Neuron (in vitro differentiated cells): Measurements from ENCODE around the gene LIME1.

Experiments
- H2AFZ ChIP-seq: one replicate; pipeline ENCODE4 v1.6.1; 2013; ENCODE audit warnings: low read depth, mild to moderate bottlenecking, inconsistent platforms, low read length, moderate library complexity
- H3K27me3 ChIP-seq: one replicate; pipeline ENCODE4 v1.6.1; 2013; ENCODE audit warnings: low read length; ENCODE audit not compliant: insufficient read depth
- H3K36me3 ChIP-seq: one replicate; pipeline ENCODE4 v1.6.1; 2013; ENCODE audit warnings: low read length; ENCODE audit not compliant: insufficient read depth
- H3K4me1 ChIP-seq: one replicate; pipeline ENCODE4 v1.6.1; 2013; ENCODE audit warnings: low read length; ENCODE audit not compliant: insufficient read depth
- H3K4me3 ChIP-seq: 2 replicates; pipeline ENCODE4 v1.5.1; 2013; ENCODE audit warnings: mild to moderate bottlenecking, low read length, moderate library complexity
- H3K9me3 ChIP-seq: one replicate; pipeline ENCODE4 v1.6.1; 2013; ENCODE audit warnings: low read length

The LIME1 gene

DNA sequence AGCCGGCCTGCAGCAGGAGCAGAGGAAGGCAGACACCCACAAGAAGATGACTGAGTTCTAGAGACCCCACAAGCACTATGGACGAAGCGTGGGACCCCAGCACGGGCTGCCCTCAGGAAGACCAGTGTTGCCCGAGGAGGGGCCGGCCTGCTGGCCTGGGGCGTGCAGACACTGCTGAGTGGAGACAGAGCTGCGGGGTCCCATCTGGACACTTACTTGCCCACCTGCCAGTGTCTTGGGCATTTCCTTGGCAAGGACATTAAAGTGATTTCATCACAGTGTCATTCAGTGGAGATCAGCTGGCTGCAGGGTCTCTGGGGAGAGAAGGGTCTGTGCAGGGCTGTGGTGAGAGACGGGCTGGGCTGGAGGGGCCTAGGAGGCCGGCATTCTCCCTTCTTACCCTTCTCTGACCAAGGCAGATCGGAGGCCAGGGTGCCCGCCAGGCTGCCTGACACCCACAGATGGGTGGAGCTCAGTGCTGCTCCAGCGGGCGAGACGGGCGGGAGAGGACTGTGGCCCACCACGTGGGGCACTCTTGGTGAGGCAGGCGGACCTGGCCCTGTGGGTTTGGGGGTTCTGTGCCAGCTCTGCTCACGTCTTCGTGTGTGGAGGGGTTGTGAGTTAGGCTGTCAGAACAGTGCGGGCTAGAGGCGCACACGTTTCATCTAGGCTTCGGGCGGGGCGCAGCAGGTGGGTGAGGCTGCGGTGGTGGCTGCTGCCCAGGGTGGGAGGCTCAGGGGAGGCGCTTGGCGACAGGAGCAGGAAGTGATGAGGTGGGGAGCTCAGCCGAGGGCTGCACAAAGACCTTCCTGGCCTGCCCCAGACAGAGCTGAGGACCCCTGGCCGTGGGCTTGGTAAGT, at the start of gene LIME1:
Gene LIME1 (plus strand): TSS at position 806 of the 860 bp plus-strand sequence. CDS start 886 bp downstream, outside the sequence.
- Histone ChIP-seq H3K9me3 (no peaks in the 10 kb centered on the region), H2AFZ (no peak within 1 kb of the TSS), H3K36me3 (peaks cover 26% of the 10 kb centered on the region), H3K4me3 (no peak within 1 kb of the TSS), H3K4me1 (peaks cover 8% of the 10 kb centered on the region), H3K27me3 (no peaks in the 10 kb centered on the region)

DNA sequence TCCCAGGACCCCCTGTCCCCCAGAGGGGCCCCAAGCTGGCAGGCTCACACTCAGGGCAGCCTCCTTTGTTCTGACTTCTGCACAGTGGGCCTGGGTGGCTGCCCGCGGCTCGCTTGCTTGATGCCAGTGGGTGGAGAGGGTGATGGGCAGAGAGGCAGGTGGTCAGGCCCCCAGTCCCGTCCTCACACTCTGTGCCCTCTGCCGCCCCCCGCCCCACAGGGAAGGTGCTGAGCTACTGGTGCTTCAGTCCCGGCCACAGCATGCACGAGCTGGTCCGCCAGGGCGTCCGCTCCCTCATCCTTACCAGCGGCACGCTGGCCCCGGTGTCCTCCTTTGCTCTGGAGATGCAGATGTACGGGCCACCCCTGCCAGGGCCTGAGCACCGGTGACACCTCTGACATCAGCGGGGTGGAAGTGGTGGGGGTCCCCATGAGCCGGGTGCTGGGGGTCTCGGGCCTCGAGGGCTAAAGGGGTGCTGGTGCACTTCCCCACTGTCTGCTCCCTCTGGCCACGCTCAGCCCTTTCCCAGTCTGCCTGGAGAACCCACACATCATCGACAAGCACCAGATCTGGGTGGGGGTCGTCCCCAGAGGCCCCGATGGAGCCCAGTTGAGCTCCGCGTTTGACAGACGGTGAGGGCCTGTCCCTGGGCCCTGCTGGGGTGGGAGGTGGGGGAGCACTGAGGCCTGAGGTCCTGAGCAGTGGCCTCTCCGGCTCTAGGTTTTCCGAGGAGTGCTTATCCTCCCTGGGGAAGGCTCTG, 48.9 kb upstream of the LIME1 start:
- Histone ChIP-seq H3K4me3 (no peak overlapping the region), H3K9me3 (no peaks in the 10 kb centered on the region), H3K27me3 (no peaks in the 10 kb centered on the region), H3K36me3 (peaks cover 1% of the 10 kb centered on the region), H2AFZ (no peak overlapping the region), H3K4me1 (peaks cover 18% of the 10 kb centered on the region)

DNA sequence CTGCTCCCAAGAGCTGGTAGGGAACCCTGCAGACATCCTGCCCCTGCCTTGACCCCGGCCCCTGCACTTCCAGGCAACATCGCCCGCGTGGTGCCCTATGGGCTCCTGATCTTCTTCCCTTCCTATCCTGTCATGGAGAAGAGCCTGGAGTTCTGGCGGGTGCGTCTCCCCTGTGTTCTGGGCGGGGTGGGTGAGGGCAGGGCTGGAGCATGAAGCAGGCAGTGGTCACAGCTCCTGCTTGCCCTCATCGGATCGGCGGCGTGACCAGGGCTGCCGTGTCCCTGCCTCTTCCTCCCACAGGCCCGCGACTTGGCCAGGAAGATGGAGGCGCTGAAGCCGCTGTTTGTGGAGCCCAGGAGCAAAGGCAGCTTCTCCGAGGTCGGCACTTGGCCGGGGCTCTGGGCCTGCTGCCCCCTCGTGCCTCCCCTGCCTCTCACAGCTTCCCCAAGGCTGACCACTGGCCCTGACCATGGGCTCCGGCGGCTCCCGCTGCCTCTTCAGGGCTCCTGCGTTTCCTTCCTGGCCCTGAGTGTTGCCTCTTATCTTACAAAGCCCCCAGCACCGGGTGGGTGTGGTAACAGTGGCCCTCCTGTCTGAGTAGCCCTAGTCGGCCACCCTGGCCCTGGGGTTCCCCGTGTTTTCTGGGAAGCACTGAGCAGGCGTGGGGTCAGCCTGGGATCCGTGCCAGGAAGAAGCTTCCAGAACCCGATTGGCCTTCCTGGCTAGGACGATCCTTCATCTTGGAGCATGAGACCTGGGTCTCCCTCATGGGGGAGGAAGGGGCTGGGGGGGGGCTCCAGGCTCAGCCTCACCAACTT, 48.0 kb upstream of the LIME1 start:
- no peaks in the 10 kb centered on the region for H3K36me3 ChIP-seq
- no peaks in the 10 kb centered on the region for H3K9me3 ChIP-seq
- H3K4me1 ChIP-seq: peaks cover 18% of the 10 kb centered on the region
- no peak overlapping the region for H2AFZ ChIP-seq
- no peaks in the 10 kb centered on the region for H3K27me3 ChIP-seq
- no peak overlapping the region for H3K4me3 ChIP-seq

- Histone ChIP-seq H3K9me3 (no peaks in the 10 kb centered on the region), H2AFZ (no peak overlapping the region), H3K4me3 (no peak overlapping the region)
These were observed 47.1 kb upstream of the LIME1 start for GRCh38 chr20:63689046-63690002.

DNA sequence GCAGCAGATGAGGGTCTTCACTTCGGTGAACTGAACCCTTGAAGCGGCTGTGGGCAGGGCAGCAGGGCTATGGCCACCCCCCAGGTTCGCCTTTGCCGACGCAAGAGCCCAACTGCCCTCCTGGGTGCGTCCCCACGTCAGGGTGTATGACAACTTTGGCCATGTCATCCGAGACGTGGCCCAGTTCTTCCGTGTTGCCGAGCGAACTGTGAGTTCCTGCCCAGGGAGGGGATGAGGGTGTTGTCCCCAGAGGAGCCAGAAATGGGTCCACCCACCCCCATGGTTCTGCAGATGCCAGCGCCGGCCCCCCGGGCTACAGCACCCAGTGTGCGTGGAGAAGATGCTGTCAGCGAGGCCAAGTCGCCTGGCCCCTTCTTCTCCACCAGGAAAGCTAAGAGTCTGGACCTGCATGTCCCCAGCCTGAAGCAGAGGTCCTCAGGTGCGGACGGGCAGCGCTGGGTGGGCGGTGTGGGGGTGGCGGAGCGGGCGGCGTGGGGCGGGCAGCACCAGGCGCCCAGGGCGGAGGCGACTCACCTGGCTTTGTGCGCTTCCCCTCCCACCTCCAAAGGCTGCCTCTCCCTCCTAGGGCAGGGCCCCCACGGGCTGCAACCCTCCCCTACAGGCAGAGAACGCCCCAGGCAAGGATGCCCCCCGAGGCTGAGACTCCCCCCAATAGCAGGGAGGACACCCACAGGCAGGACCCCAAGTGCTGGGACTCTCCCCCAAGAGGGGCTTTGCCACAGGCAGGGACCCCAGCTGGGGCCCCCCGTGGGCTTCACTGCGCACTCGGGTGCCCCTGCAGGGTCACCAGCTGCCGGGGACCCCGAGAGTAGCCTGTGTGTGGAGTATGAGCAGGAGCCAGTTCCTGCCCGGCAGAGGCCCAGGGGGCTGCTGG, 46.2 kb upstream of the LIME1 start:
- peaks cover 8% of the 10 kb centered on the region for H3K36me3 ChIP-seq
- H3K9me3 ChIP-seq: no peaks in the 10 kb centered on the region
- H2AFZ ChIP-seq: no peak overlapping the region
- H3K4me3 ChIP-seq: no peak overlapping the region
- H3K4me1 ChIP-seq: peaks cover 18% of the 10 kb centered on the region
- H3K27me3 ChIP-seq: no peaks in the 10 kb centered on the region

More at GRCh38 chr20:63689046-63690002, 47.1 kb upstream of the LIME1 start:
- Histone ChIP-seq H3K36me3 (peaks cover 5% of the 10 kb centered on the region), H3K27me3 (no peaks in the 10 kb centered on the region), H3K4me1 (peaks cover 18% of the 10 kb centered on the region)

DNA sequence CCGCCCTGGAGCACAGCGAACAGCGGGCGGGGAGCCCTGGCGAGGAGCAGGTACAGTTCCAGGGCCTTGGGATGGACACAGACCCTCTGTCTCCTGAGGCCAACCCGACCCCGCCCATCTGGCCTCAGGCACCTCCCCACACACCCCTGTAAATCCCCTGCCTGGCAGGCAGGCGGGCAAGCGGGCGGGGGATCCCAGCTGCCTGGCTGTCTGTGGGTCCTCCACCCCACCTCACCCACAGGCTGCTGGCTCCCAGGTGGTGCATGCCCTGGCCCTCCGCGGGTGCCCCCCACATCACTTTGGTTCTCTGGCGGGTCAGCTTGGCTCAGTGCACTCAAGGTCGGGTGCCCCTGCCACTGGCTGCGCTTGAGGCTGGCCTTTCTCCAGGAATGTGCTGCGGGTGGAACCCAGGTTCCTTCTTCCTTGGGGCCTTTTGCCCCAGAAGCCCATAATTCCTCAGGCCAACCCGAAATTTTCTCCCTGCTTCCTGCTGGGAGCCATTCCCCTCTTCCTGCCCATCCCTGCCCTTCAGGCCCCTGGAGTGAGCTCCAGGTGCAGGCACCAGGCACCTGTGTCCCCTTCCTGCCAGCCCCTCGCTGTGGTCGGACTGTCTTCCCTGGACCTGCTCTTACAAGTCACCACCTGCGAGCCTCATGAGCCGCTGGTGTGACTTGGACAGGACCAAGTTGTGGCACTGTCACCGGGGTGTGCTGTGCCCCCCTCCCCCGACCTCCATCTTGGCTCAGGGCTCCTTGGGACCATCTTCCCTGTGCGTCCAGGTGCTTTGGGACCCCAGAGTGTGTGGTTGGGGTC, 45.4 kb upstream of the LIME1 start:
- H3K4me1 ChIP-seq: peaks cover 15% of the 10 kb centered on the region
- H3K36me3 ChIP-seq: peaks cover 8% of the 10 kb centered on the region
- no peaks in the 10 kb centered on the region for H3K27me3 ChIP-seq
- H2AFZ ChIP-seq: no peak overlapping the region
- no peak overlapping the region for H3K4me3 ChIP-seq
- no peaks in the 10 kb centered on the region for H3K9me3 ChIP-seq

GRCh38 chr20:63691711-63692435, 44.6 kb upstream of the LIME1 start:
- no peaks in the 10 kb centered on the region for H3K9me3 ChIP-seq
- H3K27me3 ChIP-seq: no peaks in the 10 kb centered on the region
- H3K36me3 ChIP-seq: peaks cover 9% of the 10 kb centered on the region
- H3K4me3 ChIP-seq: no peak overlapping the region
- H3K4me1 ChIP-seq: peaks cover 8% of the 10 kb centered on the region
- no peak overlapping the region for H2AFZ ChIP-seq

- Histone ChIP-seq H3K4me3 (no peak overlapping the region), H3K4me1 (peaks cover under 1% of the 10 kb centered on the region), H3K27me3 (no peaks in the 10 kb centered on the region), H2AFZ (no peak overlapping the region), H3K9me3 (no peaks in the 10 kb centered on the region), H3K36me3 (peaks cover 11% of the 10 kb centered on the region)
These were observed 43.9 kb upstream of the LIME1 start for GRCh38 chr20:63692436-63693082.

- Histone ChIP-seq H3K4me1 (no peaks in the 10 kb centered on the region), H3K36me3 (peaks cover 11% of the 10 kb centered on the region), H3K9me3 (no peaks in the 10 kb centered on the region), H2AFZ (no peak overlapping the region), H3K27me3 (no peaks in the 10 kb centered on the region), H3K4me3 (no peak overlapping the region)
These were observed 43.3 kb upstream of the LIME1 start for GRCh38 chr20:63693083-63693732.
